OCI-LY7 (cell line): ENCODE results near the gene HS3ST3A1. TPM values are rescaled to one million over a fixed set of nuclear protein-coding genes. Genes with fewer than 3 reads are reported as not detected.

Experiments used
- BruUV-seq: library from RNA; stranded (reverse); fragments of 400-500 nt; replicated peaks from 2 replicates; lab custom pipeline; 2021; lab: Mats Ljungman, UMichigan
- CTCF ChIA-PET: fragments of 300-600 bp; sonication (Branson Sonifier 250); formaldehyde crosslinking; loops from one replicate; lab custom pipeline; 2022; ENCODE audit warnings: antibody characterized with exemption; ENCODE audit not compliant: unreplicated experiment; lab: Charles Lee
- POLR2A ChIA-PET: fragments of 300-600 bp; sonication (Branson Sonifier 250); formaldehyde crosslinking; loops from one replicate; lab custom pipeline; 2022; ENCODE audit warnings: antibody characterized with exemption; lab: Charles Lee
- DNase-seq: peaks from one replicate; pipeline ENCODE4 v3.0.0-alpha.2; 2015; ENCODE audit warnings: low spot score
- H2AFZ ChIP-seq: fragments of 200-600 bp; sonication (generic), shearing (Covaris generic); 2 replicates; pipeline ENCODE4 v1.6.1; 2014; ENCODE audit warnings: mild to moderate bottlenecking, antibody characterized with exemption, low read length, moderate library complexity
- H3K27ac ChIP-seq: fragments of 200-600 bp; sonication (generic); 2 replicates; pipeline ENCODE4 v1.5.1; 2014; ENCODE audit warnings: mixed run types, low read depth, mild to moderate bottlenecking, moderate library complexity, low read length, inconsistent platforms; ENCODE audit not compliant: poor library complexity, severe bottlenecking
- H3K36me3 ChIP-seq: fragments of 200-600 bp; sonication (generic); 2 replicates; pipeline ENCODE4 v1.6.1; 2014; ENCODE audit warnings: mild to moderate bottlenecking, antibody characterized with exemption, low read length, moderate library complexity, mixed read lengths; ENCODE audit not compliant: insufficient read depth
- H3K4me1 ChIP-seq: fragments of 200-600 bp; sonication (generic); 2 replicates; pipeline ENCODE4 v1.5.1; 2014; ENCODE audit warnings: mild to moderate bottlenecking, low read length; ENCODE audit not compliant: insufficient read depth, poor library complexity, severe bottlenecking
- H3K4me2 ChIP-seq: fragments of 200-600 bp; sonication (generic); 2 replicates; pipeline ENCODE4 v1.6.1; 2014; ENCODE audit warnings: mild to moderate bottlenecking, low read length
- H3K4me3 ChIP-seq: fragments of 200-600 bp; sonication (generic); 2 replicates; pipeline ENCODE4 v1.5.1; 2014; ENCODE audit warnings: mild to moderate bottlenecking, low read depth, low read length; ENCODE audit not compliant: poor library complexity, severe bottlenecking
- H3K79me2 ChIP-seq: fragments of 200-600 bp; sonication (generic); 2 replicates; pipeline ENCODE4 v1.6.1; 2016; ENCODE audit warnings: low read depth, mild to moderate bottlenecking, low read length, moderate library complexity, mixed read lengths; ENCODE audit not compliant: insufficient read depth
- H3K9me2 ChIP-seq: fragments of 200-600 bp; sonication (generic); 2 replicates; pipeline ENCODE4 v1.6.1; 2016; ENCODE audit warnings: mild to moderate bottlenecking, low read length, mixed read lengths; ENCODE audit not compliant: insufficient read depth
- H3K9me3 ChIP-seq: fragments of 200-600 bp; sonication (generic); 2 replicates; pipeline ENCODE4 v1.6.1; 2014; ENCODE audit warnings: mild to moderate bottlenecking, mixed run types, low read length, mixed read lengths
- H4K20me1 ChIP-seq: fragments of 200-600 bp; sonication (generic); 2 replicates; pipeline ENCODE4 v1.6.1; 2014; ENCODE audit warnings: mild to moderate bottlenecking, antibody characterized with exemption, low read length, moderate library complexity, mixed read lengths; ENCODE audit not compliant: insufficient read depth
- CTCF ChIP-seq: fragments of 200-600 bp; sonication (generic); conservative IDR thresholded peaks from 2 replicates; pipeline ENCODE4 v1.5.1; 2014; ENCODE audit warnings: mild to moderate bottlenecking, antibody characterized with exemption, low read length, moderate library complexity, mixed read lengths
- EZH2phosphoT487 ChIP-seq: fragments of 200-600 bp; sonication (generic); IDR thresholded peaks from 2 replicates; pipeline ENCODE4 v1.6.1; 2018; ENCODE audit warnings: low read depth, borderline replicate concordance, mild to moderate bottlenecking, mixed run types, antibody characterized with exemption, low read length, moderate library complexity, mixed read lengths
- intact Hi-C: fragments of 100-400 bp; cut with micrococcal nuclease; formaldehyde crosslinking; loops from one replicate; pipeline ENCODE4 v1.10.0; 2022; ENCODE audit not compliant: unreplicated experiment
- total RNA-seq, 2 experiments: library from RNA; depleted of rRNA in 1 of 2; stranded (reverse); fragments of >200 nt in 1 of 2; shearing (Covaris generic) in 1 of 2; gene quantifications; 2 replicates each; pipeline ENCODE4 v1.2.3, GENCODE V29; 2014 to 2022

HS3ST3A1 gene
- total RNA-seq, 2 experiments from 2014 or later, result 0.72 TPM; not detected in 1

GRCh38 chr17:13490906-13491482 lies 110.7 kb downstream of the HS3ST3A1 start:
- no peaks in the 10 kb centered on the region for H3K9me2 ChIP-seq
- no peak for TF ChIP-seq CTCF
- TF ChIP-seq EZH2phosphoT487, result no peak
- no peaks in the 10 kb centered on the region for H3K36me3 ChIP-seq
- H3K4me2 ChIP-seq, result no peak overlapping the region
- no peak overlapping the region for H2AFZ ChIP-seq
- intact Hi-C loops, result no loop called here
- H4K20me1 ChIP-seq, result no peaks in the 10 kb centered on the region
- no peak overlapping the region for H3K27ac ChIP-seq
- ChIA-PET CTCF (no interaction called here), POLR2A (interaction anchor here (0.7 kb wide), 1 partner anchor 917 kb away, joined by 3 read pairs; no protein-coding TSS in a partner anchor)
- H3K9me3 ChIP-seq, result no peaks in the 10 kb centered on the region
- no peaks in the 10 kb centered on the region for H3K79me2 ChIP-seq
- no peak overlapping the region for H3K4me3 ChIP-seq
- DNase-seq, result no peak
- no peaks in the 10 kb centered on the region for H3K4me1 ChIP-seq
- no TSS peak for BruUV-seq

- H4K20me1 ChIP-seq, result no peaks in the 10 kb centered on the region
- H3K27ac ChIP-seq, result no peak overlapping the region
- H2AFZ ChIP-seq, result no peak overlapping the region
- CTCF ChIA-PET, result no interaction called here
- TF ChIP-seq EZH2phosphoT487 (no peak), CTCF (no peak)
- POLR2A ChIA-PET, result no interaction called here
- no peaks in the 10 kb centered on the region for H3K79me2 ChIP-seq
- intact Hi-C loops, result no loop called here
- no peaks in the 10 kb centered on the region for H3K9me2 ChIP-seq
- no peaks in the 10 kb centered on the region for H3K36me3 ChIP-seq
- no peak for DNase-seq
- no peaks in the 10 kb centered on the region for H3K9me3 ChIP-seq
- no peak overlapping the region for H3K4me3 ChIP-seq
- no peak overlapping the region for H3K4me2 ChIP-seq
- H3K4me1 ChIP-seq, result no peaks in the 10 kb centered on the region
- no TSS peak for BruUV-seq
Measured at GRCh38 chr17:13490427-13490826, 111.3 kb downstream of the HS3ST3A1 start.

- DNase-seq, result no peak
- H3K4me2 ChIP-seq, result no peak overlapping the region
- CTCF ChIA-PET, result no interaction called here
- BruUV-seq, result no TSS peak
- POLR2A ChIA-PET, result no interaction called here
- H3K9me3 ChIP-seq, result no peaks in the 10 kb centered on the region; the same call in 1 of the 2 replicates
- H3K4me3 ChIP-seq, result no peak overlapping the region
- H3K79me2 ChIP-seq, result no peaks in the 10 kb centered on the region
- no peak overlapping the region for H2AFZ ChIP-seq
- no peaks in the 10 kb centered on the region for H3K9me2 ChIP-seq
- no peaks in the 10 kb centered on the region for H3K36me3 ChIP-seq
- H3K4me1 ChIP-seq, result no peaks in the 10 kb centered on the region
- TF ChIP-seq EZH2phosphoT487 (no peak), CTCF (no peak)
- H3K27ac ChIP-seq, result no peak overlapping the region
- intact Hi-C loops, result no loop called here
- H4K20me1 ChIP-seq, result no peaks in the 10 kb centered on the region
Measured at GRCh38 chr17:13485327-13485726, 116.4 kb downstream of the HS3ST3A1 start.
